Measurements from ENCODE around the gene ZSWIM1.
"Not testable (repeated sequence)": the region's sequence is repeated elsewhere in the genome, so short reads cannot be mapped to it uniquely, and the experiment has no call there.

Gene ZSWIM1

DNA sequence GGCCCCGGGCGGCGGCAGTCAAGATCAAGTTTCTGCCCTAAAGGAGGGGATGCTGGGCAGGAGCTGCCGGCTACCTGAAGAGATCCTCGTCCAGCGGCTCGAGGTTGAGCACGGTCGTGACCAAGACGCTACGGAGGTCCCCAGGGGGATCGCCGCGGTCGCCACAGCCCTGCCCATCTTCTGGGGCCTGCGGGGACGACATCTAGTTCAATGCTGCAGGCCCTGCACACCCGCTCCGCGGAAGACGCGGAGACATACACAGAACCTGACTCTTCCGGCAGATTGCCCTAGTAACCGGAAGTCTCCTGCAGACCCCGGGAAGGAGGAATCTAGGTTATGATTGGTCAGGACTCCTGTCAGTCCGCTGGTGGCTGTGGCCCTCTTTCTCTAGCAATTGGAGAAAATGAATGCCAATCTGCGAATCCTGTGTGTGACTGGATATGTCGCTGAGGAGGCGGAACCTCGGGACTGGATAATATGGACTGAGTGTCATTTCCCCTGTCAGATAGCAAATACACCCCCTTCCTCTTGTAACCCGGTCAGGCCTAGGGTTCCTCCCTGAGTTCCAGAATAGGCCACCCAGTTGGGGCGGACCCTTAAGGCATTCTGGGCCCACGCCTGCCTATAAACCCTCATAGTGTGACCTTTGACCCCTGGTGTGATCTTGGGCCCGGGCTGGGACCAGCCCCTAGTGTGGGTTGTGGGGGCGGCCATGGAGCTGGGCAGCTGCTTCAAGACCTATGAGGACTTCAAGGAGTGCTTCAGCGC lies 23.7 kb upstream of the ZSWIM1 start, which contains the start of the genes ACOT8 and ZSWIM3:
Gene ACOT8, minus strand, starts transcription at position 279 of the 768 bp plus-strand sequence. Its CDS starts 77 bp downstream, at position 202.
Gene ZSWIM3, plus strand, starts transcription at position 501 of the 768 bp plus-strand sequence. Its CDS starts 212 bp downstream, at position 713.
- FAIRE-seq, result no peak

DNA sequence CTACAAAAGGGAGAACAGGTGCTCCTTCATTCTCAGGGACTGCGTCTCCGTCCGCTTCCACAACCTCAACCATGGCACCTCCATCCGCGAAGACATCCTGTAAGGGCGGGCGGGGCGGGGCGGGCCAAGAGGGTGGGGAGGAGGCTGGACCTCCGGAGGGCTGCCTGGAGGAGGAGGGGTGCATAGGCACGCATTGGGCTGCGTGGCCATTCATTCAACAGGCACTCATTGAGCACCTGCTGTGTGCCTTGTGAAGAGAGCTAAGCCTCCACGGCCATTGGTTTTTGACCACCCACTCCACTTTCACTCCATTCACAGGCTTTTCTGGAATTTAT lies 23.2 kb upstream of the ZSWIM1 start:
- no peak for FAIRE-seq

DNA sequence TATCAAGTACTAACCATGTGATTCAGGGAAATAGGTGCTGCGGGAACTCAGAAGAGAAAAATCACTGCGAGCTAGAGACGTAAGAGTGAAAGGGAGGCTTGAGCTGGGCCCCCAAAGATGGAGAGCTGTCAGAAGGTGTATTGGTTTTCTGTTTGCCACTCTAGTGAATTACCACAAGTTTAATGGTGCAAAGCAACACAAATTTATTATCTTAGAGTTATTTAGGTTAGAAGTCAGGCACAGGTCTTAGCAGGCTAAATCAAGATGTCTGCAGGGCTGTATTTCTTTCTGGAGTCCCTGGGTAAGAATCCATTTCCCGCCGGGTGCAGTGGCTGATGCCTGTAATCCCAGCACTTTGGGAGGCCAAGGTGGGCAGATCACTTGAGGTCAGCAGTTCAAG lies 21.1 kb upstream of the ZSWIM1 start:
- FAIRE-seq, result no peak

DNA sequence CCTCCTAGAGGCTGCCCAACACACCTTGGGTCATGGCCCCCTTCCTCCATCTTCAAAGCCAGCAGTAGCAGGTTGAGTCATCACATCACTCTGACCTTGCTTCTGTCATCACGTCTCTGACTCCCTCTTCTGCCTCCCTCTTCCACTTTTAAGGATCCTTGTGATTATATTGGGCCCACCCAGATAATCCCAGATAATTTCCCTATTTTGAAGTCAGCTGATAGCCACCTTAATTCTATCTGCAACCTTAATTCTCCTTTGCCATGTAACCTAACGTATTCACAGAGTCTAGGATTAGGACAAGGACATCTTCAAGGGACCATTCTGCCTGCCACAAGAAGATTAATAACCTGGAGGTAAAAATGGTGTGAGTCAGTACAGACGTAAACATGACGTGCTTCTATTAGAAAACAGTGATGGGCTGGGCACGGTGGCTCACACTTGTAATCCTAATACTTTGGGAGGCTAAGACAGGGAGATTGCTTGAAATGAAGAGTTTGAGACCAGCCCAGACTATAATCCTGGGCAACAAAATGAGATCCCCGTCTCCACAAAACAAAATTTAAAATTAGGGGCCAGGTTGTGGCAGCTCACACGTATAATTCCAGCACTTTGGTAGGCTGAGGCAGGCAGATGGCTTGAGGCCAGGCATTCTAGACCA lies 20.3 kb upstream of the ZSWIM1 start:
- no peak for FAIRE-seq

DNA sequence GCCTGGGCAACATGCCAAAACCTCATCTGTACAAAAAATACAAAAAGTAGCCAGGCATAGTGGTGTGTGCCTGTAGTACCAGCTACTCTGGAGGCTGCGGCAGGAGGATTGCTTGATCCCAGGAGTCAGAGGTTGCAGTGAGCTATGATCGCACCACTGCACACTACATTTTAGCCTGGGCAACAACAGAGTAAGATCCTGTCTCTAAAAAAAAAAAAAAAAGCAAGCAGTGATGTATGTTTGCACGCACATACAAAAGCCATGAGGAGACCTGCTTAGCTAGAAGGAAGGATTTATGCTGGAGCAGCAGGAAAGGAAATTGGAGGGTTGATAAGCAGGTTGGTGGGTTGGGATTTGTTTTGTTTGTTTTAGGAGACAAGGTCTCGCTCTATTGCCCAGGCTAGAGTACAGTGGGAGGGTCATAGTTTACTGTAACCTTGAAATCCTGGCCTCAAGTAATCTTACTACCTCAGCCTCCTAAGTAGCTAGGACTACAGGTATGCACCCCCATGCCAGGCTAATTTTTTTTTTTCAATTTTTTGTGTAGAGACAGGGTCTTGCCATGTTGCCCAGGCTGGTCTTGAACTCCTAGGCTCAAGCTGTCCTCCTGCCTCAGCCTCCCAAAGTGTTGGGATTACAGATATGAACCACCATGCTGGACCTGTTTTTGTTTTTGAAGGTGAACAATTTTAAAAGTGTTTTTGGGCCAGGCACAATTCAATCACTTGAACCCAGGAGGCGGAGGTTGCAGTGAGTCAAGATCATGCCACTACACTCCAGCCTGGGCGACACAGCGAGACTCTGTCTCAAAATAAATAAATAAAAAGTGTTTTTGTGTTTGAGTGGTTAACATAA lies 19.6 kb upstream of the ZSWIM1 start:
- FAIRE-seq, result no peak

- FAIRE-seq, result no peak
Observed at GRCh38 chr20:45863543-45864470, 17.2 kb upstream of the ZSWIM1 start.

DNA sequence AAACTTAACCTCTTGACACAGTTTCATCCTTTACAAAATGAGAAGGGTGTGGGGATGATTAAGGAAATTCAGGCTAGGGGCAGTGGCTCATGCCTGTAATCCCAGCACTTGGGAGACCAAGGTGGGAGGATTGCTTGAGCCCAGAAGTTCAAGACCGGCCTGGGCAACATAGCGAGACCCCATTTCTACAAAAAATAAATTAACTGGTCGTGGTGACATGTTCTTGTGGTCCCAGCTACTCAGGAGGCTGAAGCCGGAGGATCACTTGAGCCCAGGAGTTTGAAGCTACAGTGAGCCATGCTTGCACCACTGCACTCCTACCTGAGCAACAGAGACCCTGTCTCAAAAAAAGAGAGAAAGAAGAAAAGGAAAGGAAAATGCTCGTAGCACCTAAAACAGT lies 14.6 kb upstream of the ZSWIM1 start:
- FAIRE-seq, result no peak

DNA sequence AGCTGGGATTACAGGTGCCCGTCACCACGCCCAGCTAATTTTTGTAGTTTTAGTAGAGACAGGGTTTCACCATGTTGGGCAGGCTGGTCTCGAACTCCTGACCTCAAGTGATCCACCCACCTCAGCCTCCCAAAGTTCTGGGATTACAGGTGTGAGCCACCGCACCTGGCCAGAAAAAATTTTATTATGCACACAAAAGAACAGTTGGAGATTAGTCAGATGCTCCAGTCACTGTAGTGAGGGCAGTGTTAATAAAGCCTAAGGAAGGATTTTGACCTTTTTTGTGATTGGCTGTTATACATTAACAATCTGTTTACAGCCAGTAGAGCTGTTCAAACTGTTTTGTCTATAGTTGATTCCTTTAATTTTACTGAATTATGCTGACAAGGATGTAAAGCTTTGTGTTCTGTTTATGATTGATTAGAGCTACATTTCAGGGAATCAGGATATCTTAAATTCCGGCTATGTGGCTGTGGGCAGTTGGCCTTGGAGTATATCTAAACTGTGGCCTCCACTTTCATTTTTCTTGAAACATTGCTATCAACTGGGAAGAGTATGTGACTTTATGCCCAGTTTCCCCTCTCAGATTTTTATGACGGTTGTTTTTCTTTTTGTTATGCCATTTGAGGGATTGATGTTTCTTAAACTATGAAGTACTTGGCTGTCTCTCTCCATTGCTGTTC lies 13.8 kb upstream of the ZSWIM1 start:
- no peak for FAIRE-seq

DNA sequence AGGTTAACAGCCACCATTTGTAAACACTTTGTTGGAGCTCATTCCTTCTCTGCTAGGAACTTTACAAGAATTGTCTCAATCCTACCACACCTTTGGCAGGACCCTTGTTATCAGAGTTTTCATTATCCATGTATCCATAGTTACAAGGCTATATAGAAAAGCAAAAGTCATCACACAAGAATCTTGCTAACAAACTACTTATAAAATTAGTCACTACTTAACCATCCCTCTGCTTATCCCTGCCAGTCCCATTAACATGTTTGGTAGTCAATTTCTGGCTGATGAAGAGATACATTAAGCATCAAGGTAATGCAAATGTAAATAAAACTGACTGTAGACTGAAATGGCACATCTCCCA lies 13.2 kb upstream of the ZSWIM1 start:
- FAIRE-seq, result no peak

GRCh38 chr20:45872626-45873025 lies 8.4 kb upstream of the ZSWIM1 start:
- FAIRE-seq, result no peak

- no peak for FAIRE-seq
Observed at GRCh38 chr20:45873409-45874103, 7.5 kb upstream of the ZSWIM1 start.

DNA sequence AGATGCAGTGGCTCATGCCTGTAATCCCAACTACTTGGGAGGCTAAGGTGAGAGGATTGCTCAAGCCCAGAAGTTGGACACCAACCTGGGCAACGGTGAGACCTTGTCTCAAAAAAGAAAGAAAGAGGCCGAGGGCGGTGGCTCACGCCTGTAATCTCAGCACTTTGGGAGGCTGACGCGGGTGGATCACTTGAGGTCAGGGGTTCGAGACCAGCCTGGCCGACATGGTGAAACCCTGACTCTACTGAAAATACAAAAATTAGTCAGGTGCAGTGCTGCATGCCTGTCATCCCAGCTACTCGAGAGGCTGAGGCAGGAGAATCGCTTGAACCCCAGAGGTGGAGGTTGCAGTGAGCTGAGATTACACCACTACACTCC lies 6.9 kb upstream of the ZSWIM1 start:
- not testable (repeated sequence) for FAIRE-seq

- FAIRE-seq, result no peak
Observed at GRCh38 chr20:45874576-45874975, 6.5 kb upstream of the ZSWIM1 start.

DNA sequence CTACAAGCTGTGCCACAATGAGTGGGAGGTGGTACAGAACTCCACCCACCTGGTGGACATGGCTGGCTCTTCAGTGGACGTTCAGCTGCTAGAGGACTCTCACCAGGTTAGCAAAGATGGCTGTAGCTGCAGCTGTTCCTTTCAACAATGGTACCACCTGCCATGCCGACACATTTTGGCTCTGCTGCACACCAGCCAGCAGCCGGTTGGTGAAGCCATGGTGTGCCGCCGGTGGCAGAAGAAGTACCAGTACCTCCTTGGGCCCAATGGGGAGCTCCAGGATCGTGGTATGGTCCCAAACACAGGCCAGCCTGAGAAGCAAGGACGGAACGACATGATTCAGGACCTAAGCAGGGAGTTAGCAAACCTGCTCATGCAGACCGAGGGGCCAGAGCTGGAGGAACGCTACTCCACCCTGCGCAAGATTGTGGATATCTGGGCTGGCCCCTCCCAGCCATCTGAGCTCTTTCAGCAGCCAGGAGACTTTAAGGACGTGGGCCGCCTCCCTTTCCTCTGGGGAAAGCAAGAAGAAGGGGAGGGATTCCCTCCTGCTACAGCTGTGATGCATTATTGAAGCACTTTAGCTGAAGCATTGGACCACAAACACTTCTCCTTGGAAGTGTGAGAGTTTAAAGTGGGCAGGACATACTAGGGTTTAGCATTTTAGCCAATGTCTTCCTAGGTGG lies 2.8 kb upstream of the ZSWIM1 start:
- FAIRE-seq, result no peak

DNA sequence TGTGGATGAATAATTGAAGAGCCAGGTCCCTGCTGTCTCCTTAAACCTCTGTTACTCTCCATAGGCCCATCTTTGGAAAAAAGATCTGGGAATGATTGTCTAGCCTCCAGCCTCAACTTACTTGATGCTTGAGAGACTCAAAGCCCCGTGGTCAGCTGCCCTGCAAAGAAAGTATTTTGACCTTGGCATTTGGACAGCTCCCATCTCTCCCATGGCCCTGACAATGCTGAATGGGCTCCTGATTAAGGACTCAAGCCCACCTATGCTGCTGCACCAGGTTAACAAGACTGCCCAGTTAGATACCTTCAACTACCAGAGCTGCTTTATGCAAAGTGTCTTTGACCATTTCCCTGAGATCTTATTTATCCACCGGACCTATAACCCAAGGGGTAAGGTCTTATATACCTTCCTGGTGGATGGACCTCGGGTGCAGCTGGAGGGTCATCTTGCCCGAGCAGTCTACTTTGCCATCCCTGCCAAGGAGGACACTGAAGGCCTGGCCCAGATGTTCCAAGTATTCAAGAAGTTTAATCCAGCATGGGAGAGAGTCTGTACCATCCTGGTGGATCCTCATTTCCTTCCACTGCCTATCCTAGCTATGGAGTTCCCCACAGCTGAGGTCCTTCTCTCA lies 1.6 kb downstream of the ZSWIM1 start:
- FAIRE-seq, result no peak

DNA sequence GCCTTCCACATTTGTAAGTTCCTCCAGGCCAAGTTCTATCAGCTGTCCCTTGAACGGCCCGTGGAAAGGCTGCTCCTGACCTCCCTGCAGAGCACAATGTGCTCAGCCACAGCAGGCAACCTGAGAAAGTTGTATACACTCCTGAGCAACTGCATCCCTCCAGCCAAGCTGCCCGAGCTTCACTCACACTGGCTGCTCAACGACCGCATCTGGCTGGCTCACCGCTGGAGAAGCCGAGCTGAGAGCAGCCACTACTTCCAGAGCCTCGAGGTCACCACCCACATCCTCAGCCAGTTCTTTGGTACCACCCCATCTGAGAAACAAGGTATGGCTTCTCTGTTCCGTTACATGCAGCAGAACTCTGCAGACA lies 2.1 kb downstream of the ZSWIM1 start:
- no peak for FAIRE-seq

DNA sequence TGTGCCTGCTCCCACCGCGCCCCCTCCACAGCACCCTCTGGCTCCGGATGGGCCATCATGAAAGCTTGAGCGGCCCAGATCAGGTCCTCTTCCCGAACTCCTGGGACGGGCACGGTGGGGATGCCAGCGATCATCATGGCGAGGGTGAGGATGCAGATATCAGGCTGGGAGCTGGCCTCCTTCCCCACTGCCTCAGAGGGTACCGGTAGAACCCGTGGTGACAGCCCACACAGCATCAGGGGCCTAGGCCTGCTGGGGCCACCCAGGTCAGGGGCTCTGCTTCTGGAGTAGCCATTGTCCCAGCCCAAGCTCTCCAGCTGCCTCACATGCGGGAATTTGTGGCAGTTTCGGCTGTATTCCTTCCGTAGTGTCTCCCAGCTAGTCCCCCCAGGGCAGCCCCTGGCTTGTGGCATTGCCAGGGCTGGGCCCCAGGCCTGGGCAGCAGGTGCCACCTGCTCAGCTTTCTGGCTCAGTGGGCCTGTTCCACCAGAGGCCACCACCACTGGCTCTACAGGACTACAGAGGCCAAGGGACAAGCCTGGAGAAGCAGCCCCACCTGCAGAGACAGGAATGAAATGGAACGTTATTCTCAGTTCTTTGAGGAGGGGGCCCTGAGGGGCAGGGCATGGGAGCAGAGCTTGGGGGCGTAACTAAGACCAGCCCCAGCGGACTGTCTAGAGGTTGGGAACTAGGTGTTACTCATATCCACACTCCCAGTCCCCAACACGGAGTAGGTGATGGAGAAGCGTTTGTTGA lies 5.7 kb downstream of the ZSWIM1 start:
- no peak for FAIRE-seq

DNA sequence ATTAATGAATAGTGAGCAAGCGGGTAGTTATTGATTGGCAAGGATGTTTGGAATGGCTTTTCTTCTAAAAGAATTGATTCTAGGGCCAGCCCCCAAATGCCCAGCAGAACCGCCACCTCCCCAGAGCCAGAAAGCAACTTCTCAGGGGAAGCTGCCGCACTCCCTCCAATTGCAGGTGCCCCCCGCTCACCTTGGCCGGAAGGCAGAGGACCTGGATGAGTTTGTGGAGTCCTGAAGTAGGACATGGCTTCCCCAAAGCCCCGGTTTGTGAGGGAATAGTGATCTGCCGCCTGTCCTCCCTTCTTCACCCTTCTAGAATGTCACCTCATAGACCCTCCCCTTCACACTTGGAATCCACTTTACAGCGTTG lies 6.3 kb downstream of the ZSWIM1 start, which contains the start of gene SPATA25:
Gene SPATA25, minus strand, starts transcription at position 277 of the 370 bp plus-strand sequence. Its CDS starts 32 bp downstream, at position 245.
- no peak for FAIRE-seq

- no peak for FAIRE-seq
Observed at GRCh38 chr20:45888681-45889080, 7.7 kb downstream of the ZSWIM1 start.

Measured in colon (tissue), 2 donors.